Inferior parietal cortex (tissue), 1 donor: ENCODE results near the gene ST13.
"Not testable (repeated sequence)": the region's sequence is repeated elsewhere in the genome, so short reads cannot be mapped to it uniquely, and the experiment has no call there.

Experiments
- DNase-seq: peaks from one replicate; pipeline ENCODE4 v3.0.0-alpha.2; 2016; ENCODE audit errors: extremely low spot score

ST13 gene

DNA sequence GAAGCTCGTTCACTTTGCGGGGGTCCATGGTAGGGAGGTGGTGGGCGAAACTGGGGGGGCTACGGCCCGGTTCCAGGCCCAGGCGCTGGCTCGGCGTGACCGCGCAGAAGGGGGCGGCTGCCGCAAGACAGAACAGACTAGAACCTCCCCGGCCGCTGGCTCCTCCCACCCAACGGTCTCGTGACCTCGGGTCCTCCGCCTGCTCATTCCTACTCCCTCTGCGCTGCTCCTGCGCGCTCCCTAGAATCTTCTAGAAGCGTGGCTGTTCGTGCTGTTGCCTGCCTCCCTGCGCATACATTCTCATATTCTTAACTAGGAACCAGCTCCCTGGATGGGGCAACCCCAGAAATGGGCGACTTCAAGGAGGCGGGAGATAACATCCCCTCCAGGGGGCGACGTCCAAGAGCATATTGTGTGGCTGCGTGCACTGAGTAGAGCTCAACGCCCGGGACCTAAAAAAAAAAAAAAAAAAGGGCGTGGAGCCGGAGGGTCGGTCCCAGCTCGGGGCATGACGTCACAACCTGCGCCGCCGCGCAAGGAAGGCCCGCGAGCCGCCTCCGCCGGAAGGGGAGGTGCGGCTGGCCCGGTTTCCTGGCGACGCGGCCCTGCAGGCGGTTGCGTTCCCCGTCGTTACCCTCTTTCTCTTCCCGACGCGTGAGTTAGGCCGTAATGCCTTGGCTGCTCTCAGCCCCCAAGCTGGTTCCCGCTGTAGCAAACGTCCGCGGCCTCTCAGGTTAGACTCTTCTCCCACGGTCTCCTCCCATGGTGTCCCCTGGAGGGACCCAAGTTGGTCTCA lies at the start of gene ST13, which contains the start of gene XPNPEP3:
ST13 (minus strand) TSS at position 127 of the 796 bp plus-strand sequence; CDS start at position 28, 99 bp downstream.
XPNPEP3 (plus strand) TSS at position 636 of the 796 bp plus-strand sequence; CDS start at position 670, 34 bp downstream.
- peak; percentile 96 for DNase-seq

GRCh38 chr22:40904101-40904500 lies 47.7 kb upstream of the ST13 start:
- DNase-seq = no peak

DNA sequence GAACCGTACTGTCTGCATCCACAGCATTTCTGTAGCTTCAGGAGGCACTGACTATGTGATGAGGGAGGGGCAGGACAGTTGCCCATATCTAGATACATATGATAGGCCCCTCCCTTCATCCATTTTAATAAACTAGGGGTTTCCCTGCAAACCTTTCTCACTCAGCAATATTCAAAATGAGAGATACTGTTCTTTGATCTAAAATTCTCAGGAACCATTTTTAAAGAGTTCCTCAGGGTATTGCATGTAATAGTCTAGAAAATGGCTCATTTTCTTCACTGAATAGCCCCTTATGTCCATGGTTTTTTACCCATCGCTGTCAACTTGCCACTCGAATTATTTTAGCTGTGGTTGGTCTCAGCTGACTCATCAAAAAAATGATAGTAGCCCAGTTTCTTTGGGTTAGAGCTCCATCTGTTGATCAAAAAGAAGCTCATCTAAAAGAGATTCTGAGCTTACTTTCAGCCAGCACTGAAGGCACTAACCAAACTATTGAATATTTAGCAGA lies 42.5 kb upstream of the ST13 start:
- peak; percentile 80 for DNase-seq

DNA sequence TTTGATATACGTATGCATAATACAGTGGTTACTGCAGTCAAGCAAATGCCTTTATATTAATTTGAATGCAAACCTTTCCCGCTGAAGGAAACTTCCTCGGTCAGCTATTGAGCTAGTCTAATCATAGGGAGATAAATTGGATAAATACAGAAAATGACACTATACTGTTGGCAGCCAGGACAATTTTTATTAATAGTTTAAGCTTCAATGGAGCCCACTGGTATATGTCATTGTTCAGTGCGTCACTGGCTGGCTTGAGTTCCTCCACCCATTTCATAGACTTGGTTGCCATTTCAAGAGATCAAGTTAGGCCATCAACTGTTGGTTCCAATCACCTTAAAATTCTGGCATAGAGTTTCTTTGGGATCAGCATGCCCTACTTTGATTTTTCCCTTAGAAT lies 38.0 kb upstream of the ST13 start:
- DNase-seq = no peak

DNA sequence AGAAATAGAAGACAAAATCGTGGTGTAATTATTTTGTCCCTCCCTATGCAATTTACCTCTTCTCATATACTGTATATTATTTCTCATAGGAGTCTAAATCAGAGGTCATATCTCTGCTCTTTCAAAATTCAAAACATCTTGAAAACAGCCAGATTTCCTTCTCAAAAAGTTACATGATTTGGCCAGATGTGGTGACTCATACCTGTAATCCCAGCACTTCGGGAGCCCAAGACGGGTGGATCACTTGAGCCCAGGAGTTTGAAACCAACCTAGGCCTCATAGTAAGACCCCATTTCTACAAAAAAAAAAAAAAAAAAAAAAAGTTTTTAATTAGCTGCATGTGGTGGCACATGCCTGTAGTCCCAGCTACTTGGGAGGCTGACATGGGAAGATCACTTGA lies 34.4 kb upstream of the ST13 start:
- no peak for DNase-seq

- DNase-seq = no peak
These were observed 32.7 kb upstream of the ST13 start for GRCh38 chr22:40889116-40889515.

DNA sequence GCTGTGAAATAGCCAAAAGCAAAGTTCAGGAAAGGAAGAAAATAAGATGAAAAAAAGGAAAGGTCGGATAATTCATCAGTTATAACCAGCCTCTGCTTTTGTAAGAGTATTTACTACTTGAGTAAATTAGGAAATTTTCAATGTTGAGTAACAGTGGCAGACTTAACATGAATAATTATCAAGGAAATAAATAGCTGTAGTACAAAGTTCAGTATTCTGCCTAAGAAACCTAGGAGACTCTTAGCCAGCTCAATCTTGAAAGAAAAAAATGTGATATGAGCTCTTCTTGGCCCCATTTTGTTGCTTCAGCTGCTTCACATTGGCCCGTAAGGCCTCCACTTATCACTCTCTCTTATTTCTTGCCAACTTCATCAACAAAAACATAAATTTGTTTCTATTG lies 22.5 kb upstream of the ST13 start:
- no peak for DNase-seq

- DNase-seq = no peak
These were observed 21.0 kb upstream of the ST13 start for GRCh38 chr22:40877488-40877887.

GRCh38 chr22:40876907-40877306 lies 20.5 kb upstream of the ST13 start:
- DNase-seq = no peak

- DNase-seq = no peak
These were observed 18.7 kb upstream of the ST13 start for GRCh38 chr22:40875111-40875510.

DNA sequence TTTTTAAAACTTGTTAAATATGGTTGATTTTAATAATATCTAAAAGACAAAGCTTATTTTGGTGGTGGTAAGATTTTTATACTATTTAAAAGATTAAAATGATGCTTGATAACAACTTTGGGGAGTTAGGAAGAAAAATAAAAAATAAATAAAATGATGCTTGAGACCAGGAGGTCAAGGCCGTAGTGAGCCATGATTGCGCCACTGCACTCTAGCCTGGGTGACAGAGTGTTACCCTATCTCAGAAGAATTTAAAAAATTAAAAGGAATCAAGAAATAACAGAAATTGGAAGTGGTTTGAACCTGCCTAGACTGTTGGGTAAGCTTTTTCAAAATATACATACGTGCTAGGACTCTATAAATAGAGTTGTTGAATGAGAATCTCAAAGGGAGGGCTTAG lies 17.6 kb upstream of the ST13 start:
- no peak for DNase-seq

GRCh38 chr22:40868379-40868778 lies 11.9 kb upstream of the ST13 start:
- not testable (repeated sequence) for DNase-seq

- no peak for DNase-seq
These were observed 10.7 kb upstream of the ST13 start for GRCh38 chr22:40867109-40867508.

DNA sequence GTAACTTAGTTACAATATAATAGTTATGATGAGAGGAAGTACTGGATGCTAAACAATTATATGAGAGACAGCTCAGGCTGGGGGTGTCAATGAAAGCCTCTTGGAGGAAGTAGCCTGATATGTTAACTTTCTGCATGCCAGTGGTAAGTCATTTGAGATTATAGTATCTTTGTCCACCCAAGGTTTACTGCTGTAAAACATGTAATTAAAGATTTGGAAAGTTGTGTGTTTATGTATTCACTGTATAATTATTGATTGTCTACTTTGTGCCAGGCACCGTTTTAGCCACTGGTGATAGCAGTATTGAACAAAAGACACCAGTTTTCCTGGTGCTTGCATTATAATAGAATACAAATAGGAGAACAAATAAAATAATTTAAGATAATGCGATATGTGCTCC lies 6.1 kb upstream of the ST13 start:
- DNase-seq = no peak

DNA sequence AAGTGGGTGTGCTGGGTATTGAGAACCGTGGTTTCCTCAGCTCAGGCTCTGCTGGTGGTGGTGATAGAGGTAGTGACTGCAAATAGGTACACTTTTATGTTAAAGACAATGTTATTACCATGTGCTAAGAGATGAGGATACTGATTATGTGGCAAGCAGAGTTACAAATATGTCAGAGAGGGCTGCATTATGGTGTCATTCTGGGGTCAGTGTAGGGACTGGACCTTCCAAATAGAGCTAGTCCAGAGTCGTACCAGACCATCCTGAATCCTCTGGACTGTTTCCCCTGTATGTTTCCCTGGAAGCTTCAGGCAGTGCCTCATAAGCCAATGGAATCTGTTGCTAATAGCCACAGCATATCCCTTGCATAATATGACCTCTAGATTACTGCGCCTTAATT lies 5.6 kb upstream of the ST13 start, which contains the start of gene DNAJB7:
DNAJB7 (minus strand) TSS at position 101 of the 400 bp plus-strand sequence. CDS start 119 bp downstream, outside the sequence.
- no peak for DNase-seq

GRCh38 chr22:40857309-40857855 lies 943 bp upstream of the ST13 start:
- peak; percentile 34 for DNase-seq

GRCh38 chr22:40855979-40856512 lies 393 bp downstream of the ST13 start:
- DNase-seq = peak; percentile 28

GRCh38 chr22:40855071-40855978 lies 1.1 kb downstream of the ST13 start:
- peak; percentile 41 for DNase-seq

DNA sequence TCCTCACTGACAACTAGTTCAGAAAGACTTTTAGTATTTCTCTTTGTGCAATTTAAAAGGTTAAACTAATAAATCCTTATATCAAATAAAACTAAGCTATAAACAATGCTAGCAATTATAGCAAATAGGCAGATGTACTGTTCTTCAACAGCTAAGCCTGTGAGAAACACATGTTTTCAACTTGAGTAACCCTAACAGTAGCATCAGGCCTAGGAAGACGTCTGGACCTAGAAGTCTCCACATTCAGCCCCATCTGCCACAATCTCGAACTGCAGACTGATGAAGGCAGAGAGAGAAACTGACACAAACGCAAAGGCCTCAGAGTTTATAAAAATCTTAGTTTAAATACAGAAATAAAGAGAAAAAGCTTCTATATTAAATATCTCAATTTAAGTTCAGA lies 2.5 kb downstream of the ST13 start:
- DNase-seq = no peak

GRCh38 chr22:40853333-40853732 lies 3.1 kb downstream of the ST13 start:
- no peak for DNase-seq

DNA sequence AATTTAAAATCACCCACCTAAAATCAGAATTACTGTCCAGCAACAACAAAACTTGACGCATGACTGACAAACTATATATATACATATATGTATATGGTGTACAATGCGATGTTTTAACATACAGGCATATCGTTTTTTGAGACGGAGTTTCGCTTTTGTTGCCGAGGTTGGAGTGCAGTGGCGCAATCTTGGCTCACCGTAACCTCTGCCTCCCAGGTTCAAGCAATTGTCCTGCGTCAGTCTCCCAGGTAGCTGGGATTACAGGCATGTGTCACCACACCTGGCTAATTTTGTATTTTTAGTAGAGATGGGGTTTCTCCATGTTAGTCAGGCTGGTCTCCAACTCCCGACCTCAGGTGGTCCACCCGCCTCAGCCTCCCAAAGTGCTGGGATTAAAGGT lies 10.6 kb downstream of the ST13 start:
- not testable (repeated sequence) for DNase-seq

DNA sequence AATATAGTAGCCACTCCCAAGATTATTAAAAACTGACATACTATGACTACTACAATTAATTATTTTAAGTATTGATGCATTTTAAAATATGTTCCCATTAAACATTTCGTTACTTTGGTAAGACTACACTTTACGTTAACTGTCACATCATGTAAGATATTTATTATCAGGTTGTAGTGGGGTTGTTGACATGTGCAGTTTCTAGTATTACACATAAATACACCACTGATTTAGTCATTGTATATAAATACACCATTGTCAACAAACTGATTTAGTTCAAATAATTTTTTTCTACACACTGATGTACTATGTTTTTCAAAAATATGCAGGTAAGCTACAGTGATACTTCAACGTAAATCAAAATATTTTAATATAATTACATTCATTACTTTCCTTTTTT lies 11.5 kb downstream of the ST13 start:
- DNase-seq = no peak
